Loucy (cell line): ENCODE data around the gene CLASP1.

ENCODE experiments used
- CTCF ChIP-seq: fragments of 200-600 bp; sonication (generic); conservative IDR thresholded peaks from 2 replicates; pipeline ENCODE4 v1.5.1; 2014; ENCODE audit warnings: mild to moderate bottlenecking, antibody characterized with exemption, low read length
- EZH2phosphoT487 ChIP-seq: fragments of 200-600 bp; IDR thresholded peaks from 2 replicates; pipeline ENCODE4 v1.6.1; 2018; ENCODE audit warnings: antibody characterized with exemption, mild to moderate bottlenecking, moderate library complexity, borderline replicate concordance

GRCh38 chr2:121598087-121598486, 51.2 kb downstream of the CLASP1 start:
- TF ChIP-seq CTCF (no peak), EZH2phosphoT487 (no peak)
